HG02840 (cell line): ENCODE results near the gene CALML6.
"Not testable (repeated sequence)": the region's sequence is repeated elsewhere in the genome, so short reads cannot be mapped to it uniquely, and the experiment has no call there.

Experiments used
- ATAC-seq: cut with Tn5 transposase; IDR thresholded peaks from one replicate; pipeline ENCODE4 v1.9.1; 2021; ENCODE audit warnings: mild to moderate bottlenecking, moderate library complexity, moderate number of reproducible peaks; ENCODE audit not compliant: unreplicated experiment, low FRiP score

Gene CALML6, protein sequence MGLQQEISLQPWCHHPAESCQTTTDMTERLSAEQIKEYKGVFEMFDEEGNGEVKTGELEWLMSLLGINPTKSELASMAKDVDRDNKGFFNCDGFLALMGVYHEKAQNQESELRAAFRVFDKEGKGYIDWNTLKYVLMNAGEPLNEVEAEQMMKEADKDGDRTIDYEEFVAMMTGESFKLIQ

DNA sequence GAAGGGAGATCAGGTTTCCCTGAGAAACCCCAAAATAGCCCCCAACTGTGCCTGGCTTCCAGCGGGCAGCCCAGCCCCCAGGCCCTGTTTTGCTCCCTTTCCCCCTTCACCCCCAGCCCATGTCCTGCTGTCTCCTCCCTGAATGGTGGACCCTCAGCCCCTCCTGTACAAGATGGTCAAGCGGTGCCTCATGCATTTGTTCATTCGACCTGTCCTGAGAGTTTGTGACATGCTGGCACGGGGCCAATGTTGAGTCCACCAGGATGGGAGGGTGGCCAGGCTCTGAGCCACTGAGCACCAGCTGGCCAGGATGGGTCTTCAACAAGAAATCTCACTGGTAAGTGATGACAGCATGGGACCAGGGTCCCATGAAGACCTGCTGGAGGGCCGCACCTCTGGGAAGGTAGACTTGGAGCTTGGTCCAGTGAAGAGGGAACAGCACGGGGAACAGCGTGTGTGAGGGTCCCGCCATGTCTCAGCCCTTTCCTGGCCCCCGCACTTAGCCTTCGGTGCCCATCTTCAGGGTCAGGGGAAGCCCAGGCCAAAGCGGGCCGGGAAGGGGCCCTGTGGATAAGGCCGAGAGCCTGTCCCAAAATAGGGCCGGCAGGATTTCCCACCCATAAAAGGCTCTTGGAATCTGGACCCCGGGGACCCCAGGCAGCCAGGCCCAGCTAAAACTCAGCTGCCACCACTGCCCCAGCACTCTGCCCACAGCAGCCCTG lies at the start of gene CALML6:
CALML6 (plus strand) TSS at position 290 of the 722 bp plus-strand sequence; CDS start at position 311, 21 bp downstream.
- ATAC-seq = no peak

GRCh38 chr1:1867164-1867563 lies 47.9 kb upstream of the CALML6 start:
- no peak for ATAC-seq

DNA sequence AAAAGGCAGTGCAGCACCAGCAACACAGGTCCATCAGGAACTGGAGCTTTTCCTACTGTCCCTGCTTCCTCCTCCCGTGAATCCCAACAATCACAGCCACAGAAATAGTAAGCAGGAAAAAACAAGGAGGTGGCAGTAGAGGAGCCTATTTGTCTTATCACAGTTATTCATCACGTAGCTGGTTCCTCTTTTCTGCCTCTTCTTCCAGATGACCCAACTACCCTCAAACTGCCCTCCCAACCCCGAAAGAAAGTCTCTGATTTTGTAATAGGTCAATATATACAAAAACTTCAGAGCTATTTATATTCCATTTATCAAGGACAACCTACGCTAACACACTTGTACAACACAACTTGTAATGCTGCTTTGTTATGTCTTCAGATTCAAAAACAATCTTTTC lies 45.6 kb upstream of the CALML6 start:
- no peak for ATAC-seq

- ATAC-seq = no peak
These were observed 42.6 kb upstream of the CALML6 start for GRCh38 chr1:1872329-1872994.

- ATAC-seq = no peak
These were observed 41.9 kb upstream of the CALML6 start for GRCh38 chr1:1873186-1873585.

DNA sequence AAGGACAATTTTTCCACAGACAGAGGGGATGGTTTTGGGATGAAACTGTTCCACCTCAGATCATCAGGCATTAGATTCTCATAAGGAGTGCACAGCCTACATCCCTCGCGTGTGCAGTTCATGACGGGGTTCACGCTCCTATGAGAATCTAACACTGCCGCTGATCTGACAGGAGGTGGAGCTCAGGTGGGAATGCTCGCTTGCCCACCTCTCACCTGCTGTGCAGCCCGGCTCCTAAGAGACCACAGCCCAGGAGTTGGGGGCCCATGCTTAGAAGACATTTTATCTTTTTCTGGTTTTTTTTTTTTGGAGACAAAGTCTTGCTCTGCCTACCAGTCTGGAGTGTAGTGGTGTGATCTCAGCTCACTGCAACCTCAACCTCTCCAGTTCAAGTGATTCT lies 40.2 kb upstream of the CALML6 start:
- no peak for ATAC-seq

DNA sequence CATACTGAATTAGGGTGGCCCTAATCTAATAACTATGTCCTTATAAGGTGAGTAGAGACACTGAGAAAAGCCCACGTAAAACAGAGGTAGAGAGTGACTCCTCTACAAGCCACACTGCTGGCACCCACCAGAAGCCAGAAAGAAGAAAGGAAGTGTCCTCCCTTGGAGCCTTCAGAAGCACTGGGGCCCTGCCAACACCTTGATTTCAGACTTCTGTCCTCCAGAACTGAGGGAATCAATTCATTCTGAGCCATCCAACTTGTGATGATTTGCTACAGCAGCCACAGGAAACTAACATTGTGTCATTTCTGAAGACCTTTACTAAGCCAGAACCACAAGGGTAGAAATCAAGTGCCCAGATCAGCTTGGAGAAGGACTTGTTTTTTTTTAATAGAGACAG lies 39.1 kb upstream of the CALML6 start:
- no peak for ATAC-seq

- ATAC-seq = no peak
These were observed 38.6 kb upstream of the CALML6 start for GRCh38 chr1:1876335-1876930.

GRCh38 chr1:1877865-1878436 lies 37.1 kb upstream of the CALML6 start:
- no peak for ATAC-seq

- no peak for ATAC-seq
These were observed 35.1 kb upstream of the CALML6 start for GRCh38 chr1:1879942-1880341.

GRCh38 chr1:1880617-1881312 lies 34.3 kb upstream of the CALML6 start:
- ATAC-seq = no peak

GRCh38 chr1:1881727-1882126 lies 33.3 kb upstream of the CALML6 start:
- ATAC-seq = no peak

- no peak for ATAC-seq
These were observed 31.8 kb upstream of the CALML6 start for GRCh38 chr1:1883092-1883873.

GRCh38 chr1:1883890-1884289 lies 31.2 kb upstream of the CALML6 start:
- not testable (repeated sequence) for ATAC-seq

DNA sequence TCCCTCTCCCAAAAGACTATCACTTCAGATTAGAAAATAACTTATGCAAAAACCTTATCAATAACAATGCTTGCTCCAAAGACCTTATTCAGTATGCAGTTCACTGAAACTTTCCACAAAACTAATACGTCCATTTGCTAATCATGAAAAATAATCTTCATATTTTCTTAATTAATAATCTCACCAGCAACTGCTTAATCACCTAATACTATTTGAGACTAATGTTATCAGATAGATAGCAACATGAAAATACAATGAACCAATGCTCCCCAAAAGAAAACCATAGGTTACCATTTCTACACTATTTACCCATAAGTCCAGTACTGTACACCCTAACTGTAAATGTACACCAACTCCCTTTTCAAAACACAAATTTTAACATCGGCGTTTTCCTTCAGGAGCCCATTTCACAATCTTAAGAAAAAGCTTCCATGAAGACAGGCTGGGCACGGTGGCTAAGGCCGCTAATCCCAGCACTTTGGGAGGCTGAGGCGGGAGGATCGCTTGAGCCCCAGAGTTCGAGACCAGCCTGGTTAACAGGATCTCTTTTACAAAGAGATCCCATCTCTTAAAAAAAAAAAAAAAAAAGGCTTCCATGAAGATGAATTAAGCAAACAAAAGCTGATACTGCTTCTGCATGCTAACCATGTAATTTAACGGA lies 25.8 kb upstream of the CALML6 start:
- ATAC-seq = no peak

GRCh38 chr1:1889847-1890505 lies 25.1 kb upstream of the CALML6 start:
- ATAC-seq = peak; percentile 16

GRCh38 chr1:1890506-1891348 lies 24.3 kb upstream of the CALML6 start, which contains the start of gene GNB1:
Gene GNB1 (minus strand): TSS chr1:1891087. CDS start chr1:1825453, 65,634 bp downstream.
- ATAC-seq = peak; percentile 75
